GM21786 (cell line): ENCODE results near the gene HMCN2.

ENCODE experiments used
- ATAC-seq: cut with Tn5 transposase; IDR thresholded peaks from one replicate; pipeline ENCODE4 v1.9.1; 2021; ENCODE audit not compliant: unreplicated experiment

The HMCN2 gene

DNA sequence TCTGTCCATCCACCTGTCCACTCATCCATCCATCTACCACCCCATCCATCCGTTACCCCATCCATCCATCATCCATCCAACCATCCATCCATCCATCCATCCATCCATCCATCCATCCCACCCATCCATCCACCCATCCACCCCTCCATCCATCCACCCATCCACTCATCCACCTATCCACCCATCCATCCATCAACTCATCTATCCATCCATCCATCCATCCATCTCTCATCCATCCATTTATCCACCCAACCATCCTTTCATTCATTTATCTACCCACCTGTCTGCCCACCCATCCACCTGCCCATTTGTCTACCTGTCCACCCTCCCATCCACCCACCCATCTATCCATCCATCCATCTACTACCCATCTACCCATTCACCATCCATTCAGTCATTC is 95.1 kb downstream of the HMCN2 start:
- no peak for ATAC-seq

DNA sequence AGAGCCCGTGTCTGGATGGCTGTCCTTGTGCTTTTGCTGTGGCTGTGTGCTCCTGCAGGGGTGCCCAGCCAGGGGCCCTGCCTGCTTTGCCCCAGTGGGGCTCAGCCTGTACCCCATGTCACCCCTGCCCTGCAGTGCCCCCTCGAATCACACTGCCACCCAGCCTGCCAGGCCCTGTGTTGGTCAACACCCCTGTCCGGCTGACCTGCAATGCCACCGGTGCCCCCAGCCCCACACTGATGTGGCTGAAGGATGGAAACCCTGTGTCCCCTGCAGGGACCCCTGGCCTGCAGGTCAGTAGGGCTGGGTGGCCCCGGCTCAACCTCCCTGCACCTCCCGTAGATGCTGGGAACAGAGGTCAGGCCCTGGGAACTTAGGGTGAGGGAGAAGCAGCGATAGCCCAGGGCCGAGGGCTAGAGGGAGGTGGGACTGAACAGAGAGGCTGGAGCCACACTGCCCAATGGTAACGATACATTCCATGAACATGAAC is 96.4 kb downstream of the HMCN2 start:
- ATAC-seq: no peak

DNA sequence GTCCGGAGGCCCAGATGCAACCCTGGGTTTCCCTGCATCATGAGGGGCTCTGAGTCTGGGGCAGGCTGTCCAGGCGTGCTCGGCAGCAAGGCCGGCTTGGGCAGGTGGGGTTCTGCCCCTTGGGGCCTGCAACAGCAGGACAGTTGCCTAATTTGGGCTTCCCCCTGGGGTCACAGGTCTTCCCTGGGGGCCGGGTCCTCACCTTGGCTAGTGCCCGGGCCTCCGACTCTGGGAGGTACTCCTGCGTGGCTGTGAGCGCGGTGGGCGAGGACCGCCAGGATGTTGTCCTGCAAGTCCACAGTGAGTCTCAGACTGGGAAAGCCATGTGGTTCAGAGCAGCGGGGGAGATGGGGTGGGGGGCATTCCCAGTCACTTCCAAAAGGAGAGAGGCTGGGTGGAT is 97.1 kb downstream of the HMCN2 start:
- ATAC-seq: no peak

DNA sequence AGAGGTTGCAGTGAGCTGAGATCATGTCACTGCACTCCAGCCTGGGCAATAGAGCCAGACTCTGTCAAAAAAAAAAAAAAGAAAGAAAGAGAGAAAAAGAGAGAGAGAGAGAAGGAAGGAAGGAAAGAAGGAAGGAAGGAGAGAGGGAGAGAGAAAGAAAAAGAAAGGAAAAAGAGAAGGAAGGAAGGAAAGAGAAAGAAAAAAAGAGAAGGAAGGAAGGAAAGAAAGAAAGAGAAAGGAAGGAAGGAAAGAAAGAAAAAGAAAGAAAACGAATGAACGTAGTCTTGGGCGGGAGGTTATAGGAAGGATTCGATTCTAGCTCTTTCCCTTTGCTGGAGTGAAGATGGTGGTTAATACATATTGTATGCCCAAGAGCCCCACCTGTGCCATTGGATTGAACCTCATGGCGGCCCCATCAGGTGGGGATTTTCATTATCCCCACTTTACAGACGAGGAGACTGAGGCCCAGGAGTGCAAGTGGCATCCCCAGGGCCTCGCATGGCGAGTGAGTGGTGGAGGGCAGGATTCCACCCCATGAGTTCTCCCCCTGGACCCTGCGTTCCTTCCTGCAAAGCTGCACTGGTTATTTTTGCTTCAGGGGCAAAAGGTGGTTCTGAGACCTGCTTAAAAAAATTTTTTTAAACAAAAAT is 98.3 kb downstream of the HMCN2 start:
- ATAC-seq: no peak

DNA sequence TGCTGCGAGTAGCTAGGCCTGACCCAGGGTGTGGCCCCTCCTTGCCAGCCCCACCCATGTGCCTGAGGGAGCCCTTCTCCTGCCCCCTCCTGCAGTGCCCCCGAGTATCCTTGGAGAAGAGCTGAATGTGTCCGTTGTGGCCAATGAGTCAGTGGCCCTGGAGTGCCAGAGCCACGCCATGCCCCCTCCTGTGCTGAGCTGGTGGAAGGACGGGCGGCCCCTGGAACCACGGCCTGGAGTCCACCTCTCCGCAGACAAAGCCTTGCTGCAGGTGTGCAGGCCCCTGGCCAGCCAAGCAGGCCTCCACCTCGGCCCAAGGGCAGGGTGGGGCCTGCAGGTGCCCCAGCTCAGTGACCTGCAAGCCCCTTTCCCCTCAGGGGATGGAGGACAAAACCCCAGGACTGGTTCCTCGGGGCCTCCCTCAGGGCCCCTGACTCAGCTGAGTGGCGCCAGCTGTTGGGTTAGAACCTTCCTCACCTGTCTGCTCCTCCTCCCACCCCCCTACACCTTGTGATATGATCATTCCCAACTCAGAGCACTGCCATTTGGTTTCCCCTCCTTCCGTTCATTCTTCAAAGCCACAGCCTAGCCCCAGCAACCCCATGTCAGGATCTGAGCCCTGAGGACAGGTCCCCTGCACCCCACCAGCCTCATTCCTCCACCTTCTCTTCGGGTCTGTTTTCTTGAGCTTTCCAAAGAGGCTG is 99.2 kb downstream of the HMCN2 start:
- ATAC-seq: no peak

DNA sequence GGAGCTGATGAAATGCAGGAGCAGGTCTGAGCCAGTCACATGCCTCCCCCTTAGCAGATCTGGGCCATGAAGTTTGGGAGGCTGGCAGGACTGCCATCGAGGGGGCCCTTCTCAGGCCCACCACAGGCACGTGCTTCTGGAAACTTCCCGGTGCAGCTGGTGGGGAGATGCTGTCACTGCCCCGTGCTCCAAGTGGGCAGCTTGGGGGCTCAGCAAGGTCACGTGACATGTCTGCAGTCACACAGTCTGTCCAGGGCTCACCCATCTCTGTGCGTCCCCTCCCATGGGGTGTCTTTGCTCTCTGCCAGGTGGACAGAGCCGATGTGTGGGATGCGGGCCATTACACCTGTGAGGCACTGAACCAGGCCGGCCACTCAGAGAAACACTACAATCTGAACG is 99.8 kb downstream of the HMCN2 start:
- ATAC-seq: no peak

DNA sequence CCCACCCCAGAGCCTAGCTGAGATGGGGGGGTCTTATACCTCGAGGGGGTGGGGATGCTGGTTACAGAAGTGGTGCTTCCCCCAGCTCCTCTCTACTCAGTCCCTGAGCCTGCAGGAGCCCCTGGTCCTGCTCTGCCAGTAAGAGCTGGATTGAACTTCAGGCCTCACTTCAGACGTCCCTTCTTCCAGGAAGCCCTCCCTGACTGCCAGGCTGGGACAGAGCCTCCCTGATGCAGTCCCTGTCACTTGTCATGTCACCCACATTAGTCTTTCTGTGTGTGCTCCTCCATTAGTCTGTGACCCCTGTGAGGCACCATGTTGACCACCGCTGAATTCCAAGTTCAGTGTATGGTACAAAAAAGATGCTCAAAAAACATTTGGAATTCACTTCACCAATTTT is 100.5 kb downstream of the HMCN2 start:
- ATAC-seq: no peak

DNA sequence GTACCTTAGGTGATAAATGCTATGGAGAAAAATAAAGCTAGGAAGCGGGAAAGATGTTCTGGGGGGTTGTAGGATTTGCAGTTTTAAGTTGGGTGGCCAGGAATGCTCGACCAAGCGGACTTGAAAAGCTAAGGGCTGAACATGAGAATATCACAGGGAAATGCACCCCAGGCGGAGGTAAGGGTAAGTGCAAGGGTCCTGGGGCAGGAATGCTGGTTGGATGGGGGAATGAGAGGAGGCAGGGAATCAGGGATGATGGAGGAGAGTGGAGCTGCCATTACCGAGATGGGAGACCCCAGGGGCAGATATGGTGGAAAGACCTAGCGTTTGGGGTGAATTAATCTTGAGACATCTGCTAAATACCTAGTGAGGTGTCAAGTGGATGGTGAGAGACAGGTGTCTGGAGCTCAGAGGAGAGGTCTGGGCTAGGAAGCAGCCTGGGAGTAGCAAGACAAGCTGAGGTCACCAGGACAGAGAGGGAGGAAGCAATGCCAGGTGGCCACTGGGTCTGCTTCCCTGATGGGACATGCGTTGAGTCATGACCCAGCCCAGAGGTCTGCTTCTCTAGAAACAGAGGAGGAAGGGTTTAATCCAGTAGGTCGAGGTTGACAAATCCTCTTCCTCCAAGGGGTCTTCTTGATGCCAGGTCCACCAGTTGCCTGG is 101.5 kb downstream of the HMCN2 start:
- ATAC-seq: no peak

DNA sequence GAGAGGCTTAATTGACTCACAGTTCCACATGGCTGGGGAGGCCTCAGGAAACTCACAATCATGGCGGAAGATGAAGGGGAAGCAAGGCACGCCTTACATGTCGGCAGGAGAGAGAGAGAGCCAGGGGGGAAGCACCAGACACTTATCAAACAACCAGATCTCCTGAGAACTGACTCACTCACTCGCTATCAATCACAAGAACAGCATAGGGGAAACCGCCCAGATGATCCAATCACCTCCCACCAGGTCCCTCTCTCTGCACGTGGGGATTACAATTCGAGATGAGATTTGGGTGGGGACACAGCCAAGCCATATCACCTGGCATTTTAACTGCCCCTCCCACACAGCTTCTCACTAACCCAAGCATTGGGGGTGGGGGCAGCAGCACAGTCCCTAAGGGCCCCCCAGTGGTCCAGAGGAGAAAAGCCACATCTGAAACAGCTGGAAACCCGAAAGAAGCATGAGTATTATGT is 103.1 kb downstream of the HMCN2 start:
- ATAC-seq: no peak

DNA sequence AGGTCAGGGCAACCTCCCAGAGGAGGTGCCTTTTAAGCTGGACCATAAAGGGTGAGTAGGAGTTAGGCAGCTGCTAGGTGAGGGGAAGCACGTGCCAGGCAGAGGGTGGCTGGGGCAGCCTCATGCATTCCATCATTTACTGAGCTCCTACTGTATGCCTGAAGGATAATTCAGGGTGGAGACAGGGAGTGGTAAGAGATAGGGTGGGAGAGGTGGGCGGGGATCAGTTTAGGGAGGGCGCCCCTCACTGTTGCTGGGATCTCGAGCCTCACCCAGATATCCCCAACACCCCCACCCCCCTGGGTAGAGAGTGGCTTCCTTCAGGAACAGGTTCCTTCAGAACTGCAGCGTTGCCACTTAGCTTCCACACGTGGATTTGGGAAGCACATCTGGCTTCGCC is 104.7 kb downstream of the HMCN2 start:
- no peak for ATAC-seq

DNA sequence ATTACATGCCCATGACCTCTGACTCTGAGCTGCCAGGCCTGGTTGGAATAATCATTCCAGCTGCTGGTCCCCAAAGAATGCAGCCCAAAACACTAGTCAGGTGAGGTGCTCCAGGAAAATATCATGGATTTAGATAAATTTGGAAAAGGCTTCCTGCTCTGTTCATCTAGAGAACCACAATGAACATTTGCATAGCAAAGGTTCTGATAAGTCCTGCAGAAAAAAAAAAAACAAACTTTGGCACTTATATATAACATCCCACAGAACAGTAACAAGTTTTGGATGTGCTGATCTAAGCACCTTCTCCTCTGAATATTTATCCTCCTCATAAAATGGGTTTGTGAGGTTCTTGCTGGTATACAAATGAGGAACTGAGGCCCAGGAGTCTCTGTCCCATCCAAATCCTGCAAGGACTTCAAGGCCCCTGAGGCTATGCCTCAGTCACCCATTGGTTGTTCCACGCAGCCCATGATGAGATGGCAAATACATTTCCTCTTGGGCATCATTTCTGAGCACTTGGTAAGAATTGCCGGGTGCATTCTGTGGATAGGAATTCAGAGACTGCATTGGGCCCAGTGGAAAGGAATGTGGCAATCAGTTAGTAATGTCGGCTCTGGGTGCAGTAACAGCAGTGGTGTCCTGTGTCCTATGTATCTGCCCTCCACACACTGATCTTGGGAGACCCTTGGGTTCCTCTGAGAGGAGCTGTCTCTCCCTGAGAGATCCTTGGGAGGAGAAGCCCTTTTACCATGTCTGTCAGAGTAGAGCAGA is 105.8 kb downstream of the HMCN2 start:
- ATAC-seq: no peak

DNA sequence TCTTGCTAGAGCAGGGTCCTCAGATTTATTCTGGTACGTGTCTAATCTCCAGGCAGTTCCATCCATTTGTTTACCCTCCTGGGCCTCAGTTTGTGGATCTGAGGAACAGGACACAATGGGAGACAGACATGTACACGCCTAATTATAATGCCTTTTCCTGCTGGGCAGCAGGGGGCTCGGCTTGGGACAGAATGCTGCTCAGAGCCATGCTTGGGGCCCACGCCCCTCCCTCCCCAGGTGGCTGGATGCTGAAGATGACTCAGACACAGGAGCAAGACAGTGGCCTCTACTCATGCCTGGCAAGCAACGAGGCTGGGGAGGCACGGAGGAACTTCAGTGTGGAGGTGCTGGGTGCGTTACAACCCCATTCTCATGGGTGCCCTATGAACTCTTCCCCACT is 106.5 kb downstream of the HMCN2 start:
- ATAC-seq: no peak

DNA sequence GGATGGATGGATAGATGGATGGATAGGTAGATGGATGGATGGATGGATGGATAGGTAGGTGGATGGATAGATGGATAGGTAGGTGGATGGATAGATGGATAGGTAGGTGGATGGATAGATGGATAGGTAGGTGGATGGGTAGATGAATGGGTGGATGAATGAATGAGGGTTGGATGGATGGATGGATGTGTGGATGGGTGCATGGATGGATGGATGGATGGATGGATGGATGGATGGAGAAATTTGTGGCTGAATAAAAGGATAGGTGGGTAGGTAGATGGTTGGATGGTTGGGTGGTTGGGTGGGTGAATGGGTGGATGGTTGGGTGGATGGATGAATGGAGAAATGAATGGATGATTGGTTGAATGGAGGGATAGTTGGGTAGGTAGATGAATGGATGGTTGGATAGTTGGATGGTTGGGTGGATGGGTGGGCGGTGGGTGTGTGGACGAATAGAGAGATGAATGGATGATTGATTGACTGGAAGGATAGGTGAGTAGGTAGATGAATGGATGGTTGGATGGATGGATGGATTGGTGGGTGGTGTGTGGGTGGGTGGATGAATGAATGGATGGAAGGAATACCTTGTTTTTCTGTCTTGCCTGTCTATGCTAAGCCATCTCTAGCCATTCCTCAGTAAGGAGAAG is 108.2 kb downstream of the HMCN2 start:
- no peak for ATAC-seq

DNA sequence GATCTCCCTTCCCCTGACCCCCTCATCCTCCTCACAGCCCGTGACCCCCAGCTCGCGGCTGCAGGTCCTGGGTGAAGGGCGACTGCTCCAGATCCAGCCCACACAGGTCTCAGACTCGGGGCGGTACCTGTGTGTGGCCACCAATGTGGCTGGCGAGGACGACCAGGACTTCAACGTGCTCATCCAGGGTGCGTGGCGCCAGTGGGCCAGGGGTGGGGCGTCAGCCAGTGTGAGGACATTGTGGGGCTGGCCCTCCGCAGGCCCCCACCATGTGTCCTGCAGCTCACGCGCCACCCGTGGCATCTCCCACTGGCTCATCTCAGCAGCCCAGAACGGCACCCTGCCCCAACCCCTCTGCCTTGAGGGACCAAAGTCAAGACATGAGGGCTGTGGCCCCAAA is 112.1 kb downstream of the HMCN2 start:
- no peak for ATAC-seq

DNA sequence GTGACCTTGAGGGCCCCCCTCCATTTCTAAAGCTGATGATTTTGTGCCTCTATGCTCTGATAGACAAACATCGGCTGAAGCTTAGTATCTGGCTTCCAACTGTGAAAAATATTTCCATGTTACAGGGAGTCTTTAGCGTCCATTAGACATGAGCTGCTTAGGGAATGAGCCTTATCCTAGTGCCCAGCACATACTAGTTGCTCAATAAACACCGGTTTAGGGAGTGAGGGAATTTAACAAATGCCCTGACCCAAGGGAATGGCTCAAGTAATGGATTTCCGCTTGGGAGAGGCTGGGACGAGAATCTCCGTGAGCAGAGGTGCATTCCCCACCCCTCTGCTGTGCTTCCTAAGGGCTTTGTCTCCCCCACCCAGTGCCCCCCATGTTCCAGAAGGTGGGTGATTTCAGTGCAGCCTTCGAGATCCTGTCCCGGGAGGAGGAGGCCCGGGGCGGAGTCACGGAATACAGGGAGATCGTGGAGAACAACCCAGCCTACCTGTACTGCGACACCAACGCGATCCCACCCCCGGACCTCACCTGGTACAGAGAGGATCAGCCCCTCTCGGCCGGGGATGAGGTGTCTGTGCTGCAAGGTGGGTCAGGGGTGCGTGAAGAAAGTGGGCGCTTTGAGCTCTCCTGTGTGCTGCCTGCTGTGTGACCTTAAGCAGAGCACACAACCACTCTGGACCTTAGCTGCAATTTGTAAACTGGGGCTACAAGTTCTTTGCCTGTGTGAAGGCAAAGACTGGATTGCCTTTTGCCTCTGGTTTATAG is 113.5 kb downstream of the HMCN2 start:
- no peak for ATAC-seq

DNA sequence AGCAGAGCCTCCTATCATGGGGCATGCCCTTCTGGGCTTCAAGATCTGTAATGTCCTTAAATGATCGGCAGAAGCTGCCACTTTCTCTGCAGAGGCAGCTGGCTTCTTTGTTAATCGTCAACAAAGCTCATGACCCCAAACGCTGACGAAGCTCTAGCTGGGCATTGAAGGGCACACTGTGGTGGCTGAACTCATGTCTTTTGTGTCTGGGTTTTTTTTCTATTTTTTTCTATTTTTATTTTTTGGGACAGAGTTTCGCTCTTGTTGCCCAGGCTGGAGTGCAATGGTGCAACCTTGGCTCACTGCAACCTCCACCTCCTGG is 114.0 kb downstream of the HMCN2 start:
- no peak for ATAC-seq

DNA sequence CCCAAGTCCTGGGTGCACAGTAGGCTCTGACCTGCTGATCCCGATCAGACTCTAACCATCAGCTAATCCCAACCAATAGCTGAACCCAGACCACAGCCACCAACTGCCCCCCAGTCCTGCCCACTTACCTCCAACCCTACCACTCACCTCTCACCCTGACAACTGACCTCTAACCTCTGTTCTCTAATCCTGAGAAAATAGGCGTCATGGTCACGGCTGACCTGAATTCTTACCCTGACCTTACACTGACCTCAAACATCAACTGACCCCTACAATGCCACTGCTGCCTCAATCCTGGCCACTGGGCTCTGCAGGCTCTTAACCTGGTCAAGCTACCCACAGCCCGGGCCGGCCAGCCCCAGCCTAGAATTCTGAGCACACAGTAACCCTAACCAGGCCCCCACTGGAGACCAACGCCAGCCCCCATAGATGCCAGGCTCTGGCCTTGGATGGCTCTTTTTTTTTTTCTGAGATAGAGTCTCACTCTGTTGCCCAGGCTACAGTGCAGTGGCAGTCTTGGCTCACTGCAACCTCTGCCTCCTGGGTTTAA is 115.4 kb downstream of the HMCN2 start:
- ATAC-seq: no peak

DNA sequence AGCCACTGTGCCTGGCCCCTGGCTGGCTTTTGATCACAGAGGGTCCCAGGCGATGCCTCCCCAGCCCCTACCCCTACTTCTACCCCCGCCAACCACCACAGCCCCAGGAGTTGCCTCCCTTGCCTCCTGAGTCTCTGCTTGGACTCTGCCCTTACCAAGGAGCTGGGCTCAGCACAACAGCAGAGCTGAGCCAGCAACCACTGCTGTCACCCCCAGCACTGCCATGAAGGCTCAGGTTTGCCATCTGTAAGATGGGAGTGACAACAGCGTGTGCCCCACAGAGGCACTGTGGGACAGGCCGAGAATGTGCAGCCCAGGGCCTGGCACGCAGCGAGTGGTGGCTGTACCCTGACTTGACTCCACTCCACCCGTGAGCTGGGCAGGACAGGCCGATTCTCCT is 116.1 kb downstream of the HMCN2 start:
- no peak for ATAC-seq

DNA sequence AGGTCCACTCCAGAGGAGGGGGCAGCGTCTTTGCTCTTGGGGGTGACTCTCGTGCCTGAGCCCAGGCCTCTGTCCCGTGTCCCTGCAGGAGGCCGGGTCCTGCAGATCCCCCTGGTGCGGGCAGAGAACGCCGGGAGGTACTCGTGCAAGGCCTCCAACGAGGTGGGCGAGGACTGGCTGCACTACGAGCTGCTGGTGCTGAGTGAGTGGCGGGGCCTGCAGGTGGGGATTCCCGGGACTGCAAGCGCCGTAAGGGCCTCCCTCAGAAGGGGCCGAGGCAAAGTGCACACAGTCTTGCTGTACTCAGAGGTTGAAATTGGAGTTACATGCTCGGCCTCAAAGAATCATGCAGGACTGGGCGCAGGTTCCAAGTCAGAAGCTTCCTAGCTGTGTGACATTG is 116.5 kb downstream of the HMCN2 start:
- no peak for ATAC-seq
